Upper lobe of right lung (tissue), 1 donor: Measurements from ENCODE around the gene TMEM126B. TPM values are rescaled to one million over a fixed set of nuclear protein-coding genes. Genes with fewer than 3 reads are reported as not detected.

Source experiments
- ATAC-seq: fragments of 200-7000 bp; cut with Tn5 transposase; one replicate; pipeline ENCODE4 v1.9.1; 2020; ENCODE audit warnings: mild to moderate bottlenecking, moderate library complexity
- DNase-seq: peaks from one replicate; pipeline ENCODE4 v3.0.0-alpha.2; 2020
- H3K27ac ChIP-seq: fragments of 200-600 bp; one replicate; pipeline ENCODE4 v1.8.0; 2022
- H3K27me3 ChIP-seq: fragments of 200-600 bp; one replicate; pipeline ENCODE4 v1.8.0; 2022; ENCODE audit warnings: mild to moderate bottlenecking
- H3K36me3 ChIP-seq: fragments of 200-600 bp; one replicate; pipeline ENCODE4 v1.8.0; 2022
- H3K4me1 ChIP-seq: fragments of 200-600 bp; one replicate; pipeline ENCODE4 v1.8.0; 2022
- H3K4me3 ChIP-seq: fragments of 200-600 bp; one replicate; pipeline ENCODE4 v1.8.0; 2022; ENCODE audit warnings: mild to moderate bottlenecking
- H3K9me3 ChIP-seq: fragments of 200-600 bp; one replicate; pipeline ENCODE4 v1.8.0; 2022
- CTCF ChIP-seq: fragments of 200-600 bp; IDR thresholded peaks from one replicate; pipeline ENCODE4 v1.8.0; 2022; ENCODE audit warnings: antibody characterized with exemption
- intact Hi-C: fragments of 100-400 bp; cut with DNase I; formaldehyde crosslinking; loops from one replicate; pipeline ENCODE4 v1.11.0; 2022
- total RNA-seq: library from RNA; stranded (reverse); fragmentation: NEBNext Ultra II Directional; extraction: Animal tissue kit (Norgen Biotek cat#: 25700); gene quantifications from one replicate; pipeline ENCODE4 v1.2.1, GENCODE V29; 2021
- donor health status: DM: no; HTN: yes; CAD: no; lungs with severe emphysema.

TMEM126B gene
- total RNA-seq, 1 donor from 2014 or later, result 45.2 TPM

DNA sequence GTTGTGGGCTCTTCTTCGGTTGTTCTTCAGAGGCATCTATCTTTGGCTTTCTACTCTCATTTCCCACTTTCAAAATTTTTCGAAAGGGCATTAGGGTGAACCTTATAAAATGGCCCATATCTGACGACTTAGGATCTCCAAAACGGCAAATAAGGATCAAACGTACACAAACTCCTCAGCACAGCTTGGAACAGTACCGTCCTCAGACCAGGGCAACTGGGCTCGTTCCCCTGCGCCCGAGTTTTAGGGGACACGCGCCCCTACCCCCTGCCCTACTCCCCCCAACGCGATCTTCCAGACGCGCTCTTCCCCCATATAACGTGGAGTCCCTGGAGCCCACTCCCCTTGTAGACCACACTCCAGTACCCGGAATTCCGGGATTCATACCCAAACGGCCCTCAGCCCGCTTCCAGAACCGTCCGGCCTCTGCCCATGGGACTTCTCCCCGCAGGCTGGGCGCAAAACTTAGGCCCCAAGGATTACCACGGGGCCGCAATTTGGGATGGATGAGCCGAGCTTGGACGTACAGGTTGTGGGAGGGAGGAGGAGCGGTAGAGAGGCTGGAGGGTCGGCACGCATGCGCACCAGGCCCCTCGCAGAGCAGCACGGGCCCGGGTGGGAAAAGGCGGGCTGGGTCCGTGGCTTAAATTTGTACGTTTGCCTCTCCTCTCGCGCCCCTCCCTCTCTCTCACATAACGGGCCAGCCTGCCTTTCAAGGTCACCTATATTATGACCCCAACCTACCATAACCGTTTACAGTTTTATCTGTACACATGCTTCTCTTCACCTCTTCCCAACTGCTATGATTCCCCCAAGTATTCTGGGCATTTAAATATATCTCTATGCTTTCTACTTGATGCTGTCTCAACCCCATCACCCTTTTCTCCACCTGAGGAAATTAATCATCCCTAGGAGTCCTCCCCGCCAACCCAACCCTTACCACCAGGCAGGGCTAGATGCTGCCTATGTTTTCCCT is 54.2 kb downstream of the TMEM126B start:
- no peak for TF ChIP-seq CTCF
- Histone ChIP-seq H3K27ac (peak overlapping the region; percentile 51), H3K27me3 (no peaks in the 10 kb centered on the region), H3K9me3 (no peaks in the 10 kb centered on the region), H3K4me1 (peaks cover 19% of the 10 kb centered on the region), H3K4me3 (peak overlapping the region; percentile 50), H3K36me3 (no peaks in the 10 kb centered on the region)
- DNase-seq (peak; percentile 87), ATAC-seq (peak; percentile 84)
- intact Hi-C loops, result no loop called here

DNA sequence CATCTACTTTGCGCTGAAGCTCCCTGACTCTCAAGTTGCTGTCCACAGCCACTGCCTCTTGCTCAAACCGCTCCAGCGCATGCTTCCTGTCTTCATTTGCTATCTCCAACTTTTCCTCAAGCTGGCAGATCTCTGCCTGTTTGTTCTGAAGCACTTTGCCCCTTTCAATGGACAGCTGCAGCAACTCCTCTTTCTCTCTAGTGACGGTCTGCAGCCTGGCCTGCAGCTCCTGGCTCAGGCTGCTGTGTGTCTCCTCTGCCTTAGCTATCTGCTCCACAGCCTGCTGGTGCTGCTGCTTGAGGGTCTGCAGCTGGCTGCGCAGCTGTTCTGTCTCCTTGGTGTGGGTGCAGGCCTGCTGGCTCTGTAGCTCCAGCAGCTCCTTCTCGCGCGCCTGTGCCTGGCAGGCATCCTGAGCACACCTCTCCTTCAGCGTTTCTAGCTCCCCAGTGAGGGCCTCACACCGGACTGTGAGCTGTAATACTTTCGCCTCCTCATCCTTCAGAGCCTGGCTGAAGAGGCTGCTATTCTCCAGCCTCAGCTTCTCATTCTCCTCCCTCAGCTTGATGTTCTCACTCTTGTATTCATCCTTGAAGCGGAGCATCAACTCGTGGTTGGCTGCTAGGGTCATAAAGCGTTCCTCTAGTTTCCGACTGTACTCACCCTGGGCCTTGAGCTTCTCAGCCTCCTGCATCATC is 56.9 kb downstream of the TMEM126B start:
- Histone ChIP-seq H3K4me1 (peaks cover 13% of the 10 kb centered on the region), H3K27ac (peak overlapping the region; percentile 65), H3K36me3 (no peaks in the 10 kb centered on the region), H3K27me3 (no peaks in the 10 kb centered on the region), H3K9me3 (no peaks in the 10 kb centered on the region), H3K4me3 (peak overlapping the region; percentile 37)
- intact Hi-C loops, result no loop called here
- ATAC-seq (peak; percentile 63), DNase-seq (peak; percentile 65)
- TF ChIP-seq CTCF, result no peak

GRCh38 chr11:85685820-85686459 is 57.5 kb downstream of the TMEM126B start, which contains the start of gene CCDC89:
Gene CCDC89, minus strand, starts transcription at chr11:85686195. Its CDS starts 65 bp downstream, at chr11:85686130.
- no peaks in the 10 kb centered on the region for H3K36me3 ChIP-seq
- peaks cover 11% of the 10 kb centered on the region for H3K4me1 ChIP-seq
- DNase-seq (peak; percentile 69), ATAC-seq (peak; percentile 73)
- no peaks in the 10 kb centered on the region for H3K27me3 ChIP-seq
- intact Hi-C loops, result no loop called here
- peak within 1 kb of the TSS; percentile 37 for H3K4me3 ChIP-seq
- no peaks in the 10 kb centered on the region for H3K9me3 ChIP-seq
- TF ChIP-seq CTCF, result no peak
- H3K27ac ChIP-seq, result peak within 1 kb of the TSS; percentile 67

Other genes starting within 250 kb of the TMEM126B start
- 9.7 TPM for gene DLG2, start 1.2 kb upstream of the TMEM126B start, total RNA-seq
- 26.1 TPM for gene TMEM126A, start 19.4 kb downstream of the TMEM126B start, total RNA-seq
- gene CREBZF, start 36.5 kb downstream of the TMEM126B start, total RNA-seq, result 42.8 TPM
- gene CCDC89, start 57.6 kb downstream of the TMEM126B start, total RNA-seq, result 1.2 TPM
- 36.5 TPM for gene SYTL2, start 182.5 kb downstream of the TMEM126B start, total RNA-seq
- gene CCDC83, start 226.8 kb downstream of the TMEM126B start, total RNA-seq, result not detected